Esophagus muscularis mucosa (tissue), 3 donors: ENCODE data around the gene ZNF580.

Experiments used
- POLR2A ChIP-seq: fragments of 450-650 bp; IDR thresholded peaks from one replicate; pipeline ENCODE4 v1.6.1; 2017; ENCODE audit warnings: antibody characterized with exemption, moderate library complexity, mild to moderate bottlenecking, low read depth
- POLR2AphosphoS5 ChIP-seq, 2 donors: sonication (generic); formaldehyde crosslinking; IDR thresholded peaks; one replicate each; pipeline ENCODE4 v1.6.1; 2017; ENCODE audit warnings: antibody characterized with exemption in 2 of 2
- TF ChIP-seq, protein P1 (sequence below), 3 experiments: fragments of 200-600 bp in 2 of 3; fragments of 450-650 bp in 1 of 3; sonication (generic) in 2 of 3; IDR thresholded peaks; one replicate each; pipeline ENCODE4 v1.5.1; 2017 to 2019; ENCODE audit warnings: antibody characterized with exemption in 3 of 3, mild to moderate bottlenecking in 2 of 3, moderate library complexity in 1 of 3

- TF ChIP-seq POLR2AphosphoS5 (IDR thresholded peaks at IDR 0.05): peak in 1 of 2 donors; percentile 19
- TF ChIP-seq, protein P1, sequence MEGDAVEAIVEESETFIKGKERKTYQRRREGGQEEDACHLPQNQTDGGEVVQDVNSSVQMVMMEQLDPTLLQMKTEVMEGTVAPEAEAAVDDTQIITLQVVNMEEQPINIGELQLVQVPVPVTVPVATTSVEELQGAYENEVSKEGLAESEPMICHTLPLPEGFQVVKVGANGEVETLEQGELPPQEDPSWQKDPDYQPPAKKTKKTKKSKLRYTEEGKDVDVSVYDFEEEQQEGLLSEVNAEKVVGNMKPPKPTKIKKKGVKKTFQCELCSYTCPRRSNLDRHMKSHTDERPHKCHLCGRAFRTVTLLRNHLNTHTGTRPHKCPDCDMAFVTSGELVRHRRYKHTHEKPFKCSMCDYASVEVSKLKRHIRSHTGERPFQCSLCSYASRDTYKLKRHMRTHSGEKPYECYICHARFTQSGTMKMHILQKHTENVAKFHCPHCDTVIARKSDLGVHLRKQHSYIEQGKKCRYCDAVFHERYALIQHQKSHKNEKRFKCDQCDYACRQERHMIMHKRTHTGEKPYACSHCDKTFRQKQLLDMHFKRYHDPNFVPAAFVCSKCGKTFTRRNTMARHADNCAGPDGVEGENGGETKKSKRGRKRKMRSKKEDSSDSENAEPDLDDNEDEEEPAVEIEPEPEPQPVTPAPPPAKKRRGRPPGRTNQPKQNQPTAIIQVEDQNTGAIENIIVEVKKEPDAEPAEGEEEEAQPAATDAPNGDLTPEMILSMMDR (IDR thresholded peaks at IDR 0.05): no peak
- no peak for TF ChIP-seq POLR2A
Observed at GRCh38 chr19:55619286-55619685, 21.5 kb upstream of the ZNF580 start.
